ENCODE results near the gene EID3.
"Not testable (repeated sequence)": the region's sequence is repeated elsewhere in the genome, so short reads cannot be mapped to it uniquely, and the experiment has no call there.

The EID3 gene

DNA sequence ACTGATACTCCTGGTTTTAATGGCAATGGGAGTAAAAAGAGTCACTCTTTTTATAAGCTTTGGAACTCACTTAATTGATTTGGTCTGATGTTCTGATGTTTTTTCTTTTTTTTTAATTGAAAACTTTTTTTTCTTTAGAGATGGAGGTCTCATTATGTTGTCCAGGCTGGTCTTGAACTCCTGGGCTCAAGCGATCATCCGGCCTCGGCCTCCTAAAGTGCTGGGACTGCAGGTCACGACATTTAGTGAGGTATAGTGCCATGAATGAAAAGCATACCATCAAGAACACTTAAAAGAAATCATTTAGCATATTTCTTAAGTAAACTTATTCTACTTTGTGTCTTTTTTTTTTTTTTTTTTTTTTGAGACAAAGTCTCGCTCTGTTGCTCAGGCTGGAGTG lies 12.7 kb upstream of the EID3 start:
- DNase-seq = no peak

DNA sequence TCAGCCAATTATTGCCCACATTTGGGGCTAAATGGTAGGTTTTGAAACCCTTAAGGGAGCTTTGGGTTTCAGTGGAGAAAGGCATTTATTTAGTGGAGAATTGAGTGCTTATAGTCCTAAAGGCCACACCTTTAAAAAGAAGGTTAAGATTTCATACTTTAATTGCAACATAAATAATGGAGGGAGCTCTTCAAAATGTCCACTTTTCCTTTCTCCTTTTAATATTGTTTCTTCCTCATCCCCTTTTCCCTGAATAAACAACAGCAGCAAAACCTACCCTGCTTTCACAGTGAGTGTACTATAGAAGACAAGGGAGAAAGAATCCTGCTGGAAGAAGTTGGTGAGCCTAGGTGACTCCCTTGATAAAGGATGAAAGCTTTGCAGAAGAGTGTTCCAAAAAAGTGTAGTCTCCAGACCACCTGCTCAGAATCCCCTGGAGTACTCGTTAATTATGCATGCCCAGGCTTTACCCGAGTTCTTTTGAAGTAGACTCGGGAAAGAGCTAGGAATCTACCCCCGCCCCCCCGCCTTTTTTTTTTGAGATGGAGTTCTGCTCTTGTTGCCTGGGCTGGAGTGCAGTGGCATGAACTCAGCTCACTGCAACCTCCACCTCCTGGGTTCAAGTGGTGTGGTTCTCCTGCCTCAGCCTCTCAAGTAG lies 11.5 kb upstream of the EID3 start:
- no peak for DNase-seq

DNA sequence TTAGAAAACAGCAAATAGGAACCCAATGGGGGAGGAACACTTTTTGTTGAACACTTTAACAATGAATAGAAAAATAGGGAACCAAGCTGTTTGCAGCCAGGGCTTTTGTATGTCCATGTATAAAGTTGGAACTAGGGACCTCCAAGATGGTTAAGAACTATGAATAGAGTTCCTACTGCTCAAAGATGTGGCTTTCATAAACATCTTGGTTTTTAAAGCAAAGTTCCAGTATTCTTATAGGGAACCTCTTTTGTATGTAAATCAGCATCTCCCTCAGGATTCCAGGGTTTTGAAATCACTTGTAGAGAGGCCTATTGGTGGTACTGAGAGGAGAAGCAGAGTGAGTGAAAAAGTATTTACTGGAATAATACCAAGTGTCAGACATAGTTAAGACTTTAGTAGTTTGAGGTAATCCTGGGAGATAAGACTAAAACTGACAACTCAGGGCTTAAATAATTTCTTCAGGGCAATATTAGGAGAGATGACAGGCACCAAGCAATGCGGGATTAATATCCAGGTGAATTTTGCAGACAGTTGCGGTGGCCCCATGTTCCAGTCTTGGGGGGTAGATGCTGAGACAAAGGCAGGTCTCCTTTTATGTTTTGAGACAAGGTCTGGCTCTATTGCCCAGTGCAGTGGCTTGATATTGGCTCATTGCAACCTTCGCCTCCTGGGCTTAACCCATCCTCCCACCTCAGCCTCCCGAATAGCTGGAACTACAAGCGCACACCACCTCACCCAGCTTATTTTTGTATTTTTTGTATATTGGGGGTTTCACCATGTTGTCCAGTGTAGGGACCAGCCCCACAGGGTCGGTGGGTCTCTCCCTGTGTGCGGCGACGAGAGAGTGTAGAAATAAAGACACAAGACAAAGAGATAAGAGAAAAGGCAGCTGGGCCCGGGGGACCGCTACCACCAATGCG lies 10.4 kb upstream of the EID3 start:
- no peak for DNase-seq

DNA sequence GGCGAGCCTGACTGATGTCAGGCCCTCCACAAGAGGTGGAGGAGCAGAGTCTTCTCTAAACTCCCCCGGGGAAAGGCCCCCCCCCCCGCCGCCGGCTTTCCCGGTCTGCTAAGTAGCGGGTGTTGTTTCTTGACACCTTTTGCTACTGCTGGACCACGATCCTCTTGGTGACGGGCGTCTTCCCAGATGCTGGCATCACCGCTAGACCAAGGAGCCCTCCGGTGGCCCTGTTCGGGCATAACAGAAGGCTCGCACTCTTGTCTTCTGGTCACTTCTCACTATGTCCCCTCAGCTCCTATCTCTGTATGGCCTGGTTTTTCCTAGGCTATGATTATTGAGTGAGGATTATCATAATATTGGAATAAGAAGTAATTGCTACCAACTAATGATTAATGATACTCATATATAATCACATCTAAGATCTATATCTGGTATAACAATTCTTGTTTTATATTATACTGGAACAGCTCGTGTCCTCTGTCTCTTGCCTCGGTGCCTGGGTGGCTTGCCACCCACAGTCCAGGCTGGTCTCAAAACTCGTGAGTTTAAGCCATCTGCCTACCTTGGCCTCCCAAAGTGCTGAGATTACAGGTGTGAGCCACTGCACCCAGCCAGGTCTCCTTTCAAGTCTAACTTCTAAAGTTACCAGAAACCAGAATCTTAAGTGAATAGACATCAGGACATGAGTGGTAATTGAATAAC lies 9.2 kb upstream of the EID3 start:
- not testable (repeated sequence) for DNase-seq

DNA sequence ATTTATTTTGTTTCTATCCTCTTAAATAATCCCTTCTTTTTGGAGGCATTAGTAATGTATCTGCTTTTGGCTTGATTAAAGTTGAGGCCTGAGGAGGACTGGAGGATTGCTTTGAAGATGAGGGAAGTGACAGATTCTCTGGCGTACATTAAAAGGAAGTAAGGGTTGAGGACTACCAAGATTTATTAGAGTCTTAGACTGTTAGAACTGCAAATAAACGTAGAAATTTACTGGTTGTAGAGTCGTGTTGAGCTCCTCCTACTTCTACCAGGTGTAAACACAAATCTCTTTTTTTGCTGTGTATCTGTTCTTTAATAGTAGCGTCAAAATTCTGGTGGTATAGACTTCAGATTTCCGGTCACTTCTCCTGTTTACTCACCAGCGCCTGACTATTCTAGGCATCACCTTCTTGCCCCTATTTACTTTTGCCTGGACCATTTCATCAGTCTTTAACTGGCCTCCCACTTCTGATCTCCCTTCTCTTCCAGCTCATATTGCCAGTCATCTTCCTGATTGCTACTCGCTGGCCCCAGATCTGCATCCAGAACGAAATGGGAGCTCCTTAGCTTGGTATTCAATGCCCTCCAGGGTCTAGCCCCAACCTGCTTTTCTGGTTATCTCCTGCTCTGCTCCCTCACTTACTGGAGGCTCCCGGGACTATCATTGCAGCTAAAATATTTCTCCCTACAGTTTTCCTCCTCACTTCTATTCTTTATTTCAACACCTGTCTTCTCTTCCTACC lies 8.4 kb upstream of the EID3 start:
- DNase-seq = no peak

DNA sequence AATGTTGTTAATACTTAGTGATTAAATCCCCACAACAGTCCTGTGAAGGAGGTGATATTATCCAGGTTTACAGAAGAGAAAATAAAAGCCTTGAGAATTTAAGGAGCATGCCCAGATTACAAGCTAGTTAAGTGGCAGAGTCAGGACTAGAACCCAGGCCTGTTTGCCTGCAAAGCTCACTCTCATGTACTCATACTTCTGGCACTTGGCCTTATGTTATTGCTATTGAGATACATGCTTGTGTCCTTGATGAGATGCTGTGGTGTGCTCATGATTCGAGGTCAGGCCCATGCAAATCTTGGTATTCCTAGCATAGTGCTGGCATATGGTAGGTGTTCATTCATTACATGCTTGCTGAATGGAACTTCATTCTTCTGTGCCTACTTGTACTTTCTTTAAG lies 7.6 kb upstream of the EID3 start:
- no peak for DNase-seq

GRCh38 chr12:104296718-104297117 lies 6.8 kb upstream of the EID3 start:
- DNase-seq = no peak

DNA sequence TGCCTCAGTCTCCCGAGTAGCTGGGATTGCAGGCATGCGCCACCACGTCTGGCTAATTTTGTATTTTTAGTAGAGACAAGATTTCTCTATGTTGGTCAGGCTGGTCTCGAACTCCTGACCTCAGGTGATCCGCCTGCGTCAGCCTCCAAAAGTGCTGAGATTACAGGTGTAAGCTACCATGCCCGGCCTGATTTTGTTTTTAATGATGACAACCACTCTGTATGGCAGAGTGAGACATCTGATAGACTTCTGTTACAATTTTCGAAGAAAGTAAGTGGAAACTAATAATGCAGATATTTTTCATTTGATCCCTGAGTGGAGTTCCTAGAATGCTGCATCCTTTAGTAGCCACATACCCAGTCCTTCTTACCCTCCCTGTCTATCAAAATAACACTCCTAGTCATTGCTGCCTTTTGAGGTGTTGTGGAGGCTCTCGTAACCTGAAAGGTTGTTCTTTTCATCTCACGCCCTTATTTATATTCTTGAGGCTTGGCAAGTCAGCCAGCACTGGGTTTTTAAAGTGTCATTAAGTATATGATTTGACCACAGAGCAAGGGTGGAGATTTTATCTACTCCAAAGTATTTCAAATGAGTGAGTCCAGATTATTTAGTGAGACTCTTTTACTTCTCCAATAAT lies 5.9 kb upstream of the EID3 start:
- DNase-seq = no peak

DNA sequence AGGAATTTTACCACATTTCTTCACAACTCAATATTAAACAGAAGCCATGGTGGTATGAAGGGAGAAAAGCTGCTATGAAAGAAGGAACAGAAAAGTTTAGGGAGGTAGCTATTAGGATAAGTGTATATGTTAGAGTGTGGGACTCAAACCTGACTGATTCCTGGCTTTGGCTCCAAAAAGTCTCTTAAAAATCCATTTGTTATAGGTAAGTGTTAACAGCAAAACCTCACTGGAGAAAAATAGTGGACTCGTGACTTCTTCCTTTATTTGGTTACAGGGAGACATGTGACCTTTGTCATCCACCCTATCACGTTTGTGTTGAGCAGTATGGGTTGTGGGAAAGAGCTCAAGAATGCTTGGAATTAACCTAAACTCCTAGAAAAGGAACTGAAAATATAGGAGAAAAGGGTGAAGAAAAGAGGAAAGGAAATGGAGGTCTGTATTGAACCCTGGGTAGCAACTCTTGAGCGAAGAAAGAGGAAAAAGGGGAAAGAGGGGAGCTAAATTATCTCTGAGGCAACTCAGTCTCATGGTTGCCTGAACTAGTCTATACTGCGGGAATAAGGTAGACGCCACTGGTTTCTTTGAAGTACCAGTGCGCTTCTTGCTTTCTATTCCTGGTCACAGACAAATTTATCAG lies 3.6 kb upstream of the EID3 start:
- DNase-seq = no peak

- no peak for DNase-seq
These were observed 896 bp downstream of the EID3 start for GRCh38 chr12:104304261-104305009.

GRCh38 chr12:104305349-104305748 lies 1.8 kb downstream of the EID3 start:
- no peak for DNase-seq

- no peak for DNase-seq
These were observed 2.8 kb downstream of the EID3 start for GRCh38 chr12:104306376-104306775.

- no peak for DNase-seq
These were observed 3.6 kb downstream of the EID3 start for GRCh38 chr12:104306943-104307654.

DNA sequence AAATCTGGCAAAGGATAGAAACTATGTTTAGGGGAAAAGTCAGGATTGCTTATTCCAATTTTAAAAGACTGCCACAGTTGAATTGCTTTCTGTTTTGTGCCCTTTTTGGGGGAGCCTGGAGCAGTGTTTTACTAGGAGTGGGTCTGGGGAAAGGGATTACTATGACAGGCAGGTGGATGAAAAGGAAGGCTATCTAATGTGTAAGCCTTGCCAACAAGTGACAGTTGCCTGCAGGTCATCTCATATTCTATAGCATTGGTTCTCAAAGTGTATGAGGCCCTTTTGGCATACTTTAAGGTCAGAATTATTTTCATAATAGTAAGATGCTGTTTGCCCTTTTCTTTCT lies 4.1 kb downstream of the EID3 start:
- no peak for DNase-seq

- DNase-seq = peak; percentile 3
These were observed 6.0 kb downstream of the EID3 start for GRCh38 chr12:104309446-104309993.

DNA sequence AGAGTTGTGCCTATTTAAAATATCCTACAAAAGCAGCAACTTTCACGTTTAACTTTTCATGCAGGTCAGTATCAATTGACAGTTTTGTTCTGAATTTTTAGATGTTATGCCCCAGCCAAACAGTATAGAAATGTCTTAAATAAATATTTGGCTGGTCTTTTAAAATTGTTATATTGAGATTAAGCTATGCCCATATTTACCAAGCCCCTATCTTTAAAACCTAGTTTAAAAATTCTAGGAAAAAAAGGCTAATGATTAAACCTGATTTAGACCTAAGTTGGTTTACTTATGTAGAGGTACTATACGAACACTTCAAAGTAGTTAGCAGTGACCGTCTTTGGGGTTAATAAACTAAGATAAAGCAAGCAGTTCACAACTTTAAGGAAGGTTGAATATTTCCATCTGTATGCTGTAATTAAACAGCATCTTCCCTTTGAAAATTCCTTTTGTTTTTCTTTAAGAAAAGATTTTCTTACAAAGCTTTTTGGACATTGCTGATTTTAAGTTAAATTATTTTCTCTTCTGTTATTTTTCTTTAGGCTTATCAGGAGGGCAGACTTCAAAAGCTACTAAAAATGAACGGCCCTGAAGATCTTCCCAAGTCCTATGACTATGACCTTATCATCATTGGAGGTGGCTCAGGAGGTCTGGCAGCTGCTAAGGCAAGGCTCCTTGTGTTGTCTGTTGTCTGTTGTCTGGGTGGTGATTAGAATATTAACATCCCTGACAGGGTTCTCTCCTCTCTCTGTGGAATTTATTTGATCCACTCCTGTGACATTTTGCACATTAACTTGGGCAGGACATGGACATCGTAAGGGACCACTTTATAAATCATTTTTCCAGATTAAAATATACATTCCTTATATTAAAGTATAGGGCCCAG lies 7.5 kb downstream of the EID3 start:
- no peak for DNase-seq

GRCh38 chr12:104312202-104312601 lies 8.7 kb downstream of the EID3 start:
- no peak for DNase-seq

- no peak for DNase-seq
These were observed 9.1 kb downstream of the EID3 start for GRCh38 chr12:104312654-104313053.

DNA sequence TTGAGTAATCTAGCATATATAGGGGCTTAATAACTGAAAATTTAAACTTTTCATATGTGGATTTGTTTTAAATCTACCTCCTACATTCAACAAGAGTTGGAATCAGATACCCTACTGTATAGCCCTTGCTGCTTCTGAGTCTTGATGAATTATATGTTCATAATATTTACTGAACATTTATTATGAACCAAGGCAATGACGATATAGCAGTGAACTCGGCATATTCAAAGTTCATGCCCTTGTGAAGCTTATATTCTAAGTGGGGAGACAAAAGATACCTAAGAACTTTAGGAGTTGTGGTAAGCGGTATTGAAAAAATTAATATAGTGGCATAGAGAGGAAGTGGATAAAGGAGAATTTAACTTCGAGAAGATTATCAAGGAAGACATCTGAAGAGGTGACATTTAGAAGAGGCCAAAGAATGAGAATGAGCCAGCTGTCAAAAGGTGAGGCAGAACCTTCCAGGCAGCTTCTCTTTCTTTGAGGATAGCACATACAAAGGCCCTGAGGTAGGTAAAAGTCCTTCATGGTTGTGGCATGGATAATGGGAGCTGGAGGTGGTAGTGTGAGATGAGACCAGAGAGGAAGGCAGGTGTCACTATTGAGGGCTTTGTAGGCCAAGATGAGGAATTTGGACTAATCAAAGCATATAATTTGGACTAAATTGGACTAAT lies 10.2 kb downstream of the EID3 start:
- DNase-seq = no peak
